Karpas-422 (cell line): Measurements from ENCODE around the gene GOLGA5. TPM values are rescaled to one million over a fixed set of nuclear protein-coding genes. Genes with fewer than 3 reads are reported as not detected.

Source experiments
- DNase-seq: peaks from one replicate; pipeline ENCODE4 v3.0.0-alpha.2; 2015
- H2AFZ ChIP-seq: fragments of 200-600 bp; sonication (generic); 2 replicates; pipeline ENCODE4 v1.6.1; 2014; ENCODE audit warnings: antibody characterized with exemption, low read length, mixed read lengths
- H3K27ac ChIP-seq: fragments of 200-600 bp; sonication (generic); 2 replicates; pipeline ENCODE4 v1.5.1; 2014; ENCODE audit warnings: mild to moderate bottlenecking, low read length, moderate library complexity
- H3K27me3 ChIP-seq: fragments of 200-600 bp; sonication (generic); 2 replicates; pipeline ENCODE4 v1.6.1; 2014; ENCODE audit warnings: low read length, mixed read lengths
- H3K36me3 ChIP-seq: fragments of 200-600 bp; sonication (generic); 2 replicates; pipeline ENCODE4 v1.6.1; 2014; ENCODE audit warnings: low read length, mixed read lengths; ENCODE audit not compliant: insufficient read depth
- H3K4me1 ChIP-seq: fragments of 200-600 bp; sonication (generic); 2 replicates; pipeline ENCODE4 v1.6.1; 2014; ENCODE audit warnings: mild to moderate bottlenecking, low read length, mixed read lengths
- H3K4me2 ChIP-seq: fragments of 200-600 bp; sonication (generic); 2 replicates; pipeline ENCODE4 v1.6.1; 2014; ENCODE audit warnings: low read length, low read depth, mild to moderate bottlenecking; ENCODE audit not compliant: poor library complexity, severe bottlenecking
- H3K4me3 ChIP-seq: fragments of 200-600 bp; sonication (generic); 2 replicates; pipeline ENCODE4 v1.5.1; 2014; ENCODE audit warnings: mild to moderate bottlenecking, antibody characterized with exemption, low read length, mixed read lengths
- H3K79me2 ChIP-seq: fragments of 200-600 bp; sonication (generic); 2 replicates; pipeline ENCODE4 v1.6.1; 2014; ENCODE audit warnings: mild to moderate bottlenecking, low read length, mixed read lengths
- H3K9ac ChIP-seq: fragments of 200-600 bp; sonication (generic); 2 replicates; pipeline ENCODE4 v1.6.0; 2014; ENCODE audit warnings: low read length
- H3K9me2 ChIP-seq: fragments of 200-600 bp; sonication (generic), shearing (Covaris generic); replicated peaks from 2 replicates; pipeline ENCODE4 v1.6.0; 2014; ENCODE audit warnings: mild to moderate bottlenecking, low read length, moderate library complexity; ENCODE audit not compliant: insufficient read depth
- H3K9me3 ChIP-seq: fragments of 300-700, 200-600 bp; sonication (generic); 2 replicates; pipeline ENCODE4 v1.6.1; 2014; ENCODE audit warnings: low read length, mixed read lengths
- H4K20me1 ChIP-seq: fragments of 200-600 bp; sonication (generic); 2 replicates; pipeline ENCODE4 v1.6.1; 2014; ENCODE audit warnings: mild to moderate bottlenecking, antibody characterized with exemption, low read length, low read depth; ENCODE audit not compliant: insufficient read depth
- total RNA-seq: library from RNA; depleted of rRNA; stranded (reverse); fragments of >200 nt; shearing (Covaris generic); gene quantifications from 2 replicates; pipeline ENCODE4 v1.2.3, GENCODE V29; 2014; ENCODE audit warnings: low replicate concordance; rRNA removed

The GOLGA5 gene
- total RNA-seq, 1 experiment from 2014 or later = 50.6 TPM

GRCh38 chr14:92885279-92886061 lies 91.4 kb downstream of the GOLGA5 start:
- Histone ChIP-seq H3K27ac (no peak overlapping the region), H3K9me3 (no peaks in the 10 kb centered on the region), H3K4me2 (no peak overlapping the region), H3K27me3 (no peaks in the 10 kb centered on the region; the same call in 1 of the 2 replicates), H4K20me1 (no peaks in the 10 kb centered on the region), H3K9me2 (no peaks in the 10 kb centered on the region), H2AFZ (no peak overlapping the region), H3K4me1 (no peaks in the 10 kb centered on the region), H3K4me3 (no peak overlapping the region), H3K9ac (no peak overlapping the region), H3K36me3 (no peaks in the 10 kb centered on the region), H3K79me2 (no peaks in the 10 kb centered on the region)
- no peak for DNase-seq

GRCh38 chr14:92886337-92886736 lies 92.2 kb downstream of the GOLGA5 start:
- Histone ChIP-seq H3K9ac (no peak overlapping the region), H3K9me2 (no peaks in the 10 kb centered on the region), H3K4me2 (no peak overlapping the region), H4K20me1 (no peaks in the 10 kb centered on the region), H2AFZ (no peak overlapping the region), H3K27ac (no peak overlapping the region), H3K4me1 (no peaks in the 10 kb centered on the region), H3K27me3 (no peaks in the 10 kb centered on the region; the same call in 1 of the 2 replicates), H3K9me3 (no peaks in the 10 kb centered on the region), H3K79me2 (no peaks in the 10 kb centered on the region), H3K4me3 (no peak overlapping the region), H3K36me3 (no peaks in the 10 kb centered on the region)
- DNase-seq = no peak

- no peak overlapping the region for H3K4me3 ChIP-seq
- no peaks in the 10 kb centered on the region; the same call in 1 of the 2 replicates for H3K27me3 ChIP-seq
- no peak overlapping the region for H2AFZ ChIP-seq
- H4K20me1 ChIP-seq = no peaks in the 10 kb centered on the region
- no peak overlapping the region for H3K4me2 ChIP-seq
- H3K27ac ChIP-seq = no peak overlapping the region
- no peaks in the 10 kb centered on the region for H3K4me1 ChIP-seq
- no peaks in the 10 kb centered on the region for H3K9me2 ChIP-seq
- H3K9me3 ChIP-seq = no peaks in the 10 kb centered on the region
- no peak for DNase-seq
- no peak overlapping the region for H3K9ac ChIP-seq
- H3K36me3 ChIP-seq = no peaks in the 10 kb centered on the region
- H3K79me2 ChIP-seq = no peaks in the 10 kb centered on the region
Observed at GRCh38 chr14:92887157-92887556, 93.1 kb downstream of the GOLGA5 start.

- Histone ChIP-seq H3K9ac (no peak overlapping the region), H3K27me3 (peaks cover 6% of the 10 kb centered on the region; the same call in 1 of the 2 replicates), H3K4me2 (no peak overlapping the region), H3K79me2 (no peaks in the 10 kb centered on the region), H3K4me1 (no peaks in the 10 kb centered on the region), H3K9me2 (no peaks in the 10 kb centered on the region), H2AFZ (no peak overlapping the region), H3K27ac (no peak overlapping the region), H3K36me3 (no peaks in the 10 kb centered on the region), H3K9me3 (peaks cover 7% of the 10 kb centered on the region; the same call in 1 of the 2 replicates), H3K4me3 (no peak overlapping the region), H4K20me1 (no peaks in the 10 kb centered on the region)
- DNase-seq = no peak
Observed at GRCh38 chr14:92888896-92889295, 94.8 kb downstream of the GOLGA5 start.

Other genes with a start within 250 kb of the GOLGA5 start
- not detected in 2 replicates for gene LGMN, start 45.7 kb upstream of the GOLGA5 start, total RNA-seq
- gene CHGA, start 128.8 kb downstream of the GOLGA5 start, total RNA-seq = not detected in 2 replicates